G401 (cell line): ENCODE measurements around the gene MDM1. TPM values are rescaled to one million over a fixed set of nuclear protein-coding genes. Genes with fewer than 3 reads are reported as not detected.
A peak's percentile ranks its signal among the peaks of the same experiment; 100 is the strongest.

Experiments used
- DNase-seq: peaks from one replicate; pipeline ENCODE4 v3.0.0-alpha.2; 2015; ENCODE audit warnings: low spot score
- in situ Hi-C: cut with HindIII; loops from 2 replicates; pipeline ENCODE4 v1.10.0; 2016; ENCODE audit warnings: low sequenced_read_pairs, mixed read lengths
- total RNA-seq: library from RNA; depleted of rRNA; stranded (reverse); fragments of >200 nt; shearing (Covaris generic); gene quantifications from 2 replicates; pipeline ENCODE4 v1.2.3, GENCODE V29; 2014; rRNA removed

The MDM1 gene, protein sequence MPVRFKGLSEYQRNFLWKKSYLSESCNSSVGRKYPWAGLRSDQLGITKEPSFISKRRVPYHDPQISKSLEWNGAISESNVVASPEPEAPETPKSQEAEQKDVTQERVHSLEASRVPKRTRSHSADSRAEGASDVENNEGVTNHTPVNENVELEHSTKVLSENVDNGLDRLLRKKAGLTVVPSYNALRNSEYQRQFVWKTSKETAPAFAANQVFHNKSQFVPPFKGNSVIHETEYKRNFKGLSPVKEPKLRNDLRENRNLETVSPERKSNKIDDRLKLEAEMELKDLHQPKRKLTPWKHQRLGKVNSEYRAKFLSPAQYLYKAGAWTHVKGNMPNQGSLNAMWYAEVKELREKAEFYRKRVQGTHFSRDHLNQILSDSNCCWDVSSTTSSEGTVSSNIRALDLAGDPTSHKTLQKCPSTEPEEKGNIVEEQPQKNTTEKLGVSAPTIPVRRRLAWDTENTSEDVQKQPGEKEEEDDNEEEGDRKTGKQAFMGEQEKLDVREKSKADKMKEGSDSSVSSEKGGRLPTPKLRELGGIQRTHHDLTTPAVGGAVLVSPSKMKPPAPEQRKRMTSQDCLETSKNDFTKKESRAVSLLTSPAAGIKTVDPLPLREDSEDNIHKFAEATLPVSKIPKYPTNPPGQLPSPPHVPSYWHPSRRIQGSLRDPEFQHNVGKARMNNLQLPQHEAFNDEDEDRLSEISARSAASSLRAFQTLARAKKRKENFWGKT
- total RNA-seq, result 6.5 and 12.8 TPM in 2 replicates

DNA sequence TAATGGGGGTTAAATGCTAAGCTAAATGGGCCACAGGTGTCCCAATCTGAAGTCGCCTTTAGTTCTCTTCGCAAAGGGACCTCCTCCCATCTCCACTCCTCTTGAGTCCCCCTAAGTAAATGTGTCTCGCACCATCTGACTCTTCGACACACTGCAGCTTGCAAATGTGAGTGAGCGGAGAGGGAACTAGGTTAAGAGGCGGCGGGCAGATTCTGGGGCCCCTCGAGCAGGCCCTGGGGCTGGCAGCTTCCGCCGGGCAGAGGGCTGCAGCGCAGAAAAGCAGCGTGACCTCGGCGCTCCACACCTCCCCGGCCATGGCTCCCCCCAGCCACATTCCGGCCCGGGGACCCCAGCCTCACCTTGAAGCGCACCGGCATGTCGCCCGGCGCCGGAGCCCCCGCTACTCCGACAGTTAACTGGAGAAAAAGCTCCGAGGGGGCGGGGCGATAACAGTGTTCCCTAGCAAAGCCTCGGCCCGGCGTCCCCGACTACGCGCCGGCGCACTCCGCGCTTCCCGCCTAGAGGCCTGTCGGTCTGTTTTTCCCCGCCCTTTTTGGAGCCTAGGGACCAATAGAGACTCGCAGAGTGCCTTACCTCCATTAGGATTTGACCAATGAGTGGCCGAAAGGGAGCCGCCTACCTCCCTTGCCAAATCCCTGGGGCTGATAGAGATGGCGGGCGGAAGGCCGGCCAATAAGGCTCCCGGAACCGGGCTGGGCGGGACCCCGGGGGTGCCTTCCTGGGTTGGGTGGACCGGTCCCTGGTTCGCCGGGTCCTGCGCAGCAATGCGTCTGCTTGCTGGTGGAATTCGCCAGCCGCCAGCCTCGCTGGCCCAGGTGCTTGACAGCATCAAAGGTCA is at the start of gene MDM1:
TSS of gene MDM1 (minus strand) at position 494 of the 859 bp plus-strand sequence. CDS start at position 377, 117 bp downstream.
- peak; percentile 99 for DNase-seq
- in situ Hi-C loops, result no loop called here

DNA sequence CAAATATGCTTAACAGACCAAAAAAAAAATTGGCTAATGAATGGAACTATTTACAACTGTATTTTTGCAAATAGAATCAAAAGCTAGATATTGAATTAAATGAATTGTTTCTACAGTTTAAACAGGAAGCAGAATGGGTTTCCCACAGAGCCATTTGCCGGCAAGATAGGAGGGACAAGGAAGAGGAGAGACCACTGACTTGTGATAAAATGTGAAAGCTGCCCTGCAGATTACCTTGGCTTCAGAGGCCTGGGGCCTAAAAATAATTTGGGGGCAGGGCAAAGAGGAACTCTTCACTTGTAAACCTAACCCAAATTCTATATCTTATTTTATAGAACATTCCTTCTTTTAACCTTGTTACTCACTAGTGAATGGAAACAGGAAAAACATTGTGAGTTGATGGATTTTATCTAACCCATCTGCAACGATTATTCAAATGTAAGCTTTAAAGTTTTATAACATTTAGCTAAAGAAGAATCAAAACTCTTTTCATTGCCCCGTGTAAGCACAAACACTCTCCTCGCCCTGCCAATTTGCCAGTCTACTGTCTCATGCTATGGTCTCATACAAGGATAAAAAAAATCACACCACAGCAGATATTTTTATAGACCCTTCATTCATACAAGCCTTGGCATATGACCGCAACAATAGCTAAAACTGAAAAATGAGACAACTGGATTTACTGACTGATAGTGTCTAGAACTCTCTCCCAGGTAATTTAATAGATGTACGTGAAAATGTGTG is 49.5 kb upstream of the MDM1 start:
- in situ Hi-C loops, result no loop called here
- DNase-seq, result no peak

DNA sequence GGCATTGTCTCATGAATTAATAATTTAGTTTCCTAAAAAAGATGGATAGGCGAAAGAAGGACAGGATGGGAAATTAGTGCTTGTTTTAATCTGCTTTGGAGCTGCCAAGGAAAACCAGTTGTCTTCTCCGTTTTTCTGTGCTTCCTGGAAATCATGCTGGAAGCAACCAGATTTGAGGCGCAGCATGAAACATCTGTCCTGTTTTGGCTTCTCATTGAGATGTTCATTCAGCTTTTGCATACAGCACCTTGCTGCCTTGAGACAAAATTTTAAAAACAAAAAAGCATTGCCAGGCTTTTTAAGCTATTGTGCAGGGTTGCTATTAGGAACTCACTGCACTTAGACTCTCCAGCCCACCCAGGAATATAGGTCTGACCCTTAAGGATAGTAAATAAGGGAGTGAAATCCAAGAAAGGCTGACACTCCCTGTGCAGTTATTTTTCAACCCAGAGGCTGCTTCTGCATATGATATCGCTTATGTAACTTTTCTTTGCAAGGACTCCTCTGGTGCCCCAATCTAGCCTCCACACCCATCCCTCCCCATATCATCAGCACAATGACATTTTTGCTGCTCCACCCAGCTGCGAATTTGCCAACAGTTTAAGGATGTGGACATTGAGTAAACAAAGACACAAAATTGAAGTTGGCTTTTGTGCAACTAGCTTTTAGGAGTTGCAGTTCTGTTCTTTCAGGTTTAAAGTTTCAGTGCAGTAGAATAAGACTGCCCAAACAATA is 46.9 kb upstream of the MDM1 start:
- no peak for DNase-seq
- in situ Hi-C loops, result no loop called here

DNA sequence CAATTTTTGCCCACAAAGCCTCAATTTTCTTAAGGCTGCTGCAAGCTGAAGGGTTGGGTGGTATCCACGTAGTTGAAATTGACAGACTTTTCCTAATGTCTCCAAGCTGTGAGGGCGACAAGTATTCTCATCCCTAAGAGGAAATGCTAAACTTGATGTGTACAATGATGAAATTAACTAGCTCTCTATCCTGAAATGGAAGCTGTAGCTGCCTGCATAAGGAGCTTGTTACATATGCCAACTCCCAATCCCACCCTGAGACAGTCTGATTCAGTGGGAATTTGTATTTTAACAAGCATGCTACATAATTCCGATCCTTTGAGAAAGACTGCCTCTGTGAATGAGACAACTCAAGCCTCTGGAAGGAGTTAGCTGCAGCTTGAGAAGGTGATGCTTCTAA is 45.7 kb upstream of the MDM1 start:
- in situ Hi-C loops, result no loop called here
- no peak for DNase-seq

DNA sequence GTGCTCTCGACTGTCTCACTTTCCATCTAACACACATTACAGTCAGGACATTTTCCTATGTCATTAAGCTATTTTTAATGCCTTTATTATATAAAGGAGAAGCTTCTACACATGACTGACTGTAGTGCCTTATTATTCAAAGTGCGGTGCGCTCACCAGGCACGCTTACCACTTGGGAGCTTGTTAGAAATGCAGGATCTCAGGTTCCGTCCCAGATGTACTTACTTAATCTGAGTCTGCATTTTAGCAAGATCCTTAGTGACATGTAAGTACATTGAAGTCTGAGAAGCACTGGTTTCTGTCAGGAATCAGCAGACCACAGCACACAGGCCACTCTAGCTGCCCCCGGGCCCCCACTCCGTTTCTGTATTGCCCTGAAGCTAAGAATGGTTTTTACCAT is 44.7 kb upstream of the MDM1 start:
- DNase-seq, result no peak
- in situ Hi-C loops, result no loop called here

DNA sequence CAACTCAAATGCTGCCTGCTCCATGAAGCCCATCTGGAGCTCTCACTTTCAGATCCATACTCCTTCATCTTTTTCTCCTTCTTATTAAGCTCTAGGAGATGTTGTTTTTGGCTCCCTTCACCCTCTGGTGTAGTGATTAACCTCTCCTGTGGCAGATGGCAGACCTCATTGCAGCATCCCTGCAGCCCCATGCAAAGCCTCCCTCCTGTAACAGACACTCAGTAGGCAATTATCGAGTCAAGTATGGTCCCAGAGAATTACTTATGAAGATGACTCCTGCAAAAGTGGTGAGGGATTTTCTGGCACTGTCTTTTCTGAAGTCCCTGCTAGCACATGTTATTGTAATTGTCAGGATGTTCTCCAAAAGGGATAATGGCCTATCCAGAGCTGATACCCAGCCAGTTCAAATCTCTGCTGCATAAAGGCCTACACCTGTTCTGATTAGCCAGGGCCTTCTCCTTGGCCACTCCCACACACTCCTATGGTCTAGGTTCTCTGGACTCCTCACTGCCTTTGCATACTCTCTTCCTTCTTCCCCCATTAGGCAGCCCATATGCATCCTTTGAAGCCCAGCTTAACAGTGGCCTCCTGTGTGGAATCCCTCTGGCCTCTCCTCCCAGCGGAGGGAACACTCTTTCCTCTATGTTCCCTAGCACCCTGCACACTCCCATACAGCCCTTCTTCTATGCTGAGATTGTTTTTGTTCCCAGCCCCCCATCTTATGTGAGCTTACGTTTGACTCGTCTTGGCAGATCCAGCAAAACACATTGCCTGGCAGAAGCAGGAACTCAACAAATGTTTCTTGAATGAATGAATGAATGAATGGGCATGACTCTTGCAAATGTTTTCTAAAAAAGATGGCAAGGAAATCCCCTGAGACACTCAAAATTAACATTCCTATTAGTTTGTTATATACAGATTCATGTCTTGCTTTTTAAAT is 43.9 kb upstream of the MDM1 start:
- DNase-seq, result peak; percentile 46
- in situ Hi-C loops, result no loop called here

DNA sequence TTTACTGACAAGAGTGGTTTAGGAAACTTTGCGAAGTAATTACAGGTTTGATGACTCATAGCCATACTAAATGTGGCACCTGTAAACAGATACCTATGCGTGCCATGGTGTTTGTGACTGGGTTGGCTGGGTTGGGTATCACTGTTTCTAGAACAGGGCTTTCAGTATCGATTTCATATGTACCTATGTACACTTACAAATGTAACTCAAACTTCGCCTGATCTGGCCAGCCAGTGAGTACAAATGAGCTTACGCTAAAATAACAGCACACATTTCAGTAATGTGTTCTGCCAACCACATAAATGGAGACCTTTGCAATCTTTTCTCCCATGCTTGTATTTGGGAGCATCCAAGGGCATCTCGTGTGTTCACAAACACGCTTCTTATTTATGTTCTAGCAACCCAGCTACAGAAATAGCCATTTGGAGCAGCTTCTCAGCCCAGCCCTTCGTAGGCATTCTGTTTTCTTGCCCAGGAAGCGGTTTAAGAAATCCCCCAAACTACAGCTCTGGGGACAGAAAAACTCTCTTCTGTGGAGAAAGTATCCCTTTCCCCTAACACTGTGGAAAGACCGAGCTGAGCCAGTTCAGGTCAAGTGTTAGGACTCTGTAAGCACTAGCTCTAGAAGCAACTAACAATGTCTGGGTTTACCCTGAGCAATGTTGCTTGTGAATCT is 42.3 kb upstream of the MDM1 start:
- in situ Hi-C loops, result no loop called here
- no peak for DNase-seq

DNA sequence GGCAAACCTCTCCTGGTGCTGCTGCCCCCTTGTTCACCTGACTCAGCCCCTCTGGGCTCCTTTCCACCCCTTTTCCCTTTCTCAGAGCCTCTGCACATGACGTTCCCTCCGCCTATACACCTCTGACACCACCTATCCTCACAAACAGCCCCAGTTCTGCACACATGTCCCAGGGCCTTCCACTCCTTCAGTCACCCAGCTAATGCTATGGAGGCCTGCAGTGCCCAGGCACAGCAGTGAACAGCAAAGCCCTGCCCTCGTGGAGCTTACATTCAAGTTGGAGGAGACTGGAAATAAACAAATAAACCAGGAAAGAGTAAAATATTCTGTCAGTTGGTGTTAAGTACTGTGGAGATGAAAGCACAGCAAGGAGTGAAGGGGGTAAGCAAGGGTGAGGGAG is 38.5 kb upstream of the MDM1 start:
- no peak for DNase-seq
- in situ Hi-C loops, result no loop called here

DNA sequence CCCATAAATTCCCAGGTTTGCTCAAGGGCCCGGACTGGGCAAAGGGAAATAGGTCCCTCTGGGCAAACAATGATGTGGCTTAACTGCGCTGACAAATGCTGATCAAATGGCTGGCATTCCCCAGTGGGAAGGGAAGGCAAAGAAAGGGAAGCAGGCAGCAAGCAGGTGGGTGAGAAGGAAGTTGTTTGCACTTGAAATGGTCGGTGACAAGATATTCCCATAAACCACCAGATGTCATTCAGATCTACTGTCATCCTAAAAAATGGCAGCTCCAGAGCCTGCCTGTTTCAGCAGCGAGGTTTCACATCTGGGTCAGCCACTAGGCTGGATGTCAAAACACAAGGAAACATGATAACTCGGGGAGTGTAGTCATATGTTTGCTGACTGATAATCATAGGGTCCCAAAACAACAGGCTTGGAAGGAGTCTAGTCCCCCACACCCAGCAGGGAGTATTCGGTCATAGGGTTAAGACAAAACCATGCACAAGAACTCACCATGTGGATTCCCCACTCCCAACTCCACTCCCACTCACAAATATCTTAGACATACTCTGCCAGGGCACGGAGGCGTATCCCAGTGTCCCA is 37.9 kb upstream of the MDM1 start:
- no peak for DNase-seq
- in situ Hi-C loops, result no loop called here

DNA sequence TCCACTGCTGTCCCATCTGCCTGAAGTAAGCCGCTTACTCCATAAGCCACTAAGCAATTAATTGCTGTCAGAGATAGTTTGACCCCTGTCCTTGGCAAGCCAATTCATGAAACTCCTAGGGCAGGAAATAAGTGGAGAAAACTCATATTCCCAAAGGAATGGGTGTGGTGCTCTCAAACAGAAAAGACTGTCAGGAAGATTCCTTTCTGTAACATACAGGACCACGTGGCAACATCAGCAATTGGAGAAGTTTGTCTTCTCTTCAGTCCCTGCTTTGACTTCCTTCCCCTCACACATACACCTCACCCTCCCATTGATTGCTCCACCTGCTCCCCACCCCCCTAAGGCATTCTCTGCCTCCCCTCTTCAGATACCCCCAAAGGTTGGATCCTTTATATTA is 36.2 kb upstream of the MDM1 start:
- DNase-seq, result no peak
- in situ Hi-C loops, result no loop called here

DNA sequence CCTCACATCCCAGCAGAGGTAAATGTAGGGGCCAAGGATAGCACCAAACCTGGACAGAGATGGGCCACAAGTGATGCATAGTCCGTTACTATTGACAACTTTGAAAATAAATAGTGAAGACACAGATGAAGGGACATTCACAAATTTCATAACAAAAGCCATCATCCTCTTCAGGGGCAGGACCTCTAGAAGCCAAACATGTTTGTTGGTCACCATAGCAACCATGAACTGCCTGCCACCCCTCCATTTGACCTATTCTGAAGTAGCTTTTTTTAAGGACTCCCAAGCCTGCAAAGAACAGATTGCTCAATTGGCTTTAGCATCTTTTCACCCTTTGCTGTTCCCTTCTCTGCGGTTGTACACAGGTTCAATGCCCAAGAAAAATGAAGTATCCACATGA is 35.7 kb upstream of the MDM1 start:
- in situ Hi-C loops, result no loop called here
- no peak for DNase-seq

DNA sequence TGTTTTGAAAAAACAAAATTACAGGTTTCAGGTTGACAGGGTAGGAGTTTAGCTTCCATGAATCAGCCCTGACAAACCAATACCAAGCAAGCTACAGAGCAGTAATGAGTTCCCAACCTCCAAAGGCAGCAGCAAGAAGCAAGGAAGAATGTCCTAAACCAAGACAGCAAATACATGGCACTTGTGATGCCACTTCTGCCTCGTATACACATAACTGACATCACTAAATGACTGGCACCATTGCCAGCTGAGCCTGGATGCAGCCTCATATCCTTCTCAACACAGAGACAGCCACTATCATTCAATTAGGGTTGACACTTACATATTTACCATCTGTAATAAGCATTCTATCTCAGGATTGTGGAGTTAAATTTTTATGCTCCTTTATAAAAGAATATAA is 35.0 kb upstream of the MDM1 start:
- DNase-seq, result no peak
- in situ Hi-C loops, result no loop called here

DNA sequence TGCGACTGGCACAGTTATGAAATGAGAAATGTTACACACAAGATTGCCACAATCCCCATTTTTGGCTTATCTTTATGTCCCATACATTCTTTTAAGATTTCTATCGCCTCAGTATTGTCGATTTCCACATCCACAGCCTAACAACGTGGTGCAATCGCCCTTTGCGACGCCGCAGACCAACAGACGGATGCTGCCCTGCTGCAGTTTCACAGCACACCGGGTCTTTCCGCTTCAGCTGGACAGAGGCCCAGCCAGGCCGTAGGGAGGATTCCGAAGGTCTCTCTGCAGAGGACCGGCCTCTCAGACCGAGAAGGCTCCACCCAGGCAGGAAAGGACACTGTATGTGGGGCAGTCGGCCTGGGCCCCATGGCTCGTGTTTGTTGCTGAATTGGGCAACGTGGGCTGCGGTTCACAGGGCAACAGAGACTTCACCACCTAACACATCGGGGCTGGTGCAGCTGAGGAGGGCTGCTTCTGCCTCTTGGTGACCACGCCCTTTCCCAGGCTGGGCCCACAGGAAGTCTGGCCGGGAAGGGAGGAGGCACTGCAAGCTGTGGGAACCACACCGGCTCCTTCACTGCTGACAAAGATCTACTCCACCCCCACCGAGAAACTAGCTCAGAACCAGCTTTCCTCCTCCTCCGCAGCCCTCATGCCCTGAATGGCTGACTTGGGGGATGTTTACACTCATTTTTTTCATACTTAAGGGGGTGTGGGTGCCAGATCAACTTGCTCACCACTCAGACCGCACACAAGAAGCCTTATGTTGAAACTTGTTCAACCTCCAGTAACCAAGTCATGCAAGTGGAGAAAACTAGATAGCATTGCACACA is 32.9 kb upstream of the MDM1 start:
- in situ Hi-C loops, result no loop called here
- peak; percentile 65 for DNase-seq

DNA sequence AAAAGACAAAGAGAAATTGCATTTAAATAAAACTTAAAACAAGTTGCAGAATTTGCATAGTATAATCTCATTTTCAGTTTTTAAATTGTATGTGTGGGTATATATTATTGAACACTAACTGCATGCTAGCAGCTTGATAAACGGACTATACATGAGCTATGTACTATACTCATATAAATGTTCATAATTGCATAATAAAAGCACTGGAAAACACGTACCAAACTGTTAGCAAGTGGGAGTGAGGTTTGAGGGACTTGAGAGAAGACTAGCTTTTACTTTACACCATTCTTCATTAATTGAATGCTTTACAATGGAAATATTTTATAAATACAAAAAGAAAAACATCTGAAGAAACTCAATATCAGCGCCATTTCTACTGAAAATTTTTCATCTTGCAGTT is 32.2 kb upstream of the MDM1 start:
- DNase-seq, result no peak
- in situ Hi-C loops, result no loop called here

DNA sequence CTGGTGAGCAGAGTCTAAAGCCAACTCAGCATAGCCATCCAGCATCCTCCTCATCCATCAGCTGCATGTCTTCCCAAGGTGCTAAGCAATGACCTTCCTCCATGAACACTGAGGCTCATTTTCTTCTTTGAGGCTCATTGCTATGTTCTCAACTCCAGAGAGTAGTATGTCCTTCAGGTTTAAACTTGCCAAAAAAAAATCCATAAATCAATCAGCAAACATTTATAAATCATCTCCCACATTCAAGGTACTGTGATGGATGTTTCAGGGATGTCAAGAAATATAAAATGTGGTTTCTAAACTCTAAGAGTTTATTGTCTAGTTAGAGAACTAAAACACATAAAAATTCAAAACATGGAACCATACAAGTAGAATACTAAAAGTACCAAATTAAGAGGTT is 29.8 kb upstream of the MDM1 start:
- in situ Hi-C loops, result no loop called here
- DNase-seq, result no peak

DNA sequence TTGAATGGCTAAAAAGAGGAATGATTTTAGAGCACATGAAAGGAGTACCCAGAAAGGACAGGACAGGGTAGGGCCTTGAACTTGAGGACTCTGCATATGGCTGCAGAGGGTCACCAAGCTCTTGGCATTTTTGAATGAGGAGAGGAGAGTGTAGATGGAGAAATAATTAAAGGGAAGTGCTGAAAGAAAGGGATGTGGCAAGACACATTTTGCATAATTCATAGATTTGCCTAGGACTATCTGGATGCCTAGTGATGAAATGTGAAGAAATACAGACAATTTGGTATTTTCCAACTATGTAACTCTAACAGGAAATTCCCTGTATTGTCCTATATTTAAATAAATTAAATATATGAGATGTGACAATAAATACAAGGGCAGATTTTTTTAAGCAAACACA is 27.5 kb upstream of the MDM1 start:
- in situ Hi-C loops, result no loop called here
- DNase-seq, result no peak
